Measurements from ENCODE around the gene ALDH1L2.

DNA sequence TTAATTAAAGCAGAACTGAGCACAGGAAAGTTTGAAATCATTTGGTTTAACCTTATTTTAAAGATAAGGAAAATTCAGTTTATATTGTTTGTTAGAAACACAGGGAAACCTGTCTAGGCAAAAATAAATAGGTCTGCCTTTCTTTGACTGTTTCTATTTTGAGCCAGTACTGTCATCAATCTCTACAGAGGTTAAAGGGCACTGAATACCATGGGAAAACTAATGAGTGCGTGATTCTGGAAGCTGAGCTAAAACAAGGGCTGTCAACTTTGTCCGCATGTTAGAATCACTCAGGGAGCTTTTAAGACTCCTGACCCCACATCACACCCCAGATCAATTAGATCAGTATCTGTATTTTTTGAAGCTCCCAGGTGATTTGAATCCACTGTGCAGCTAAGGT lies 59.3 kb downstream of the ALDH1L2 start:
- TF ChIP-seq POLR2A (IDR thresholded peaks at IDR 0.05; ENCODE audit: low read depth, low read length) = no peak
- TF ChIP-seq POLR2AphosphoS5 (IDR thresholded peaks at IDR 0.05; ENCODE audit: low read depth, low read length) = no peak

Data from GM12892 (cell line).